Transverse colon (tissue), 4 donors: ENCODE data around the gene MINDY2. TPM values are rescaled to one million over a fixed set of nuclear protein-coding genes. Genes with fewer than 3 reads are reported as not detected.

Experiments
- DNase-seq: peaks from one replicate; pipeline ENCODE4 v3.0.0-alpha.2; 2019
- H3K27ac ChIP-seq, 4 donors: fragments of 200-600 bp; sonication (generic); 2 replicates each; pipeline ENCODE4 v1.5.1; 2016 to 2018; ENCODE audit warnings: inconsistent platforms in 4 of 4
- H3K27me3 ChIP-seq: fragments of 200-600 bp; sonication (generic); 2 replicates; pipeline ENCODE4 v1.5.1; 2017; ENCODE audit warnings: inconsistent platforms
- H3K36me3 ChIP-seq, 4 donors: fragments of 200-600 bp; sonication (generic); 2 replicates each; pipeline ENCODE4 v1.5.1; 2017 to 2019; ENCODE audit warnings: inconsistent platforms in 4 of 4
- H3K4me1 ChIP-seq, 4 donors: fragments of 200-600 bp; sonication (generic); 2 replicates each; pipeline ENCODE4 v1.5.1; 2017 to 2020; ENCODE audit warnings: inconsistent platforms in 4 of 4
- H3K4me3 ChIP-seq, 4 donors: fragments of 200-600 bp; sonication (generic); 1 replicate in 1 of 4; 2 replicates in 3 of 4; pipeline versions ENCODE4 v1.5.1 to v1.6.1; 2017 to 2019; ENCODE audit warnings: inconsistent platforms in 4 of 4
- H3K9me3 ChIP-seq, 2 donors: fragments of 200-600 bp; sonication (generic); 2 replicates each; pipeline ENCODE4 v1.5.1; 2017 to 2019; ENCODE audit warnings: inconsistent platforms in 2 of 2
- EP300 ChIP-seq: sonication (generic); formaldehyde crosslinking; IDR thresholded peaks from one replicate; pipeline ENCODE4 v1.6.1; 2017; ENCODE audit warnings: antibody characterized with exemption, low read depth
- POLR2A ChIP-seq: fragments of 450-650 bp; IDR thresholded peaks from one replicate; pipeline ENCODE4 v1.6.1; 2016; ENCODE audit warnings: antibody characterized with exemption, mild to moderate bottlenecking, moderate library complexity
- POLR2AphosphoS5 ChIP-seq, 3 donors: sonication (generic); formaldehyde crosslinking; IDR thresholded peaks; one replicate each; pipeline ENCODE4 v1.6.1; 2016; ENCODE audit warnings: antibody characterized with exemption in 3 of 3
- WGBS, 2 donors: methylation state at CpG; one replicate each; pipeline ENCODE4 v1.1.5; 2018; ENCODE audit warnings: low coverage in 1 of 2; 5-methylcytosine and 5-hydroxymethylcytosine counted together
- in situ Hi-C, 4 donors: fragments of 200-750 bp; cut with MboI; loops; one replicate each; pipeline versions ENCODE4 v1.15.0 to v1.15.1; 2017; ENCODE audit warnings: low sequenced_read_pairs in 3 of 4, low pct_ligation_motif_present in 1 of 4, low pct_unique_long_range_greater_than_20kb in 1 of 4
- intact Hi-C: fragments of 100-400 bp; cut with DNase I; formaldehyde crosslinking; loops from one replicate; pipeline ENCODE4 v1.15.1; 2023; ENCODE audit warnings: low total_unique reads
- total RNA-seq, 4 donors: library from RNA; depleted of rRNA; stranded (reverse); fragments of >200 nt; gene quantifications; one replicate each; pipeline ENCODE4 v1.1.0, GENCODE V29; 2016
- TF ChIP-seq, protein P1 (sequence below), 5 experiments: fragments of 200-600 bp in 3 of 5; fragments of 450-650 bp in 2 of 5; sonication (generic) in 3 of 5; IDR thresholded peaks; 1 replicate in 2 of 5; 2 replicates in 3 of 5; pipeline ENCODE4 v1.5.1; 2016 to 2017; ENCODE audit warnings: antibody characterized with exemption in 5 of 5, inconsistent platforms in 3 of 5, mild to moderate bottlenecking in 2 of 5, moderate library complexity in 1 of 5

Gene MINDY2
- total RNA-seq, 4 donors from 2014 or later, result 7.4 to 13.9 (median 12.0) TPM

DNA sequence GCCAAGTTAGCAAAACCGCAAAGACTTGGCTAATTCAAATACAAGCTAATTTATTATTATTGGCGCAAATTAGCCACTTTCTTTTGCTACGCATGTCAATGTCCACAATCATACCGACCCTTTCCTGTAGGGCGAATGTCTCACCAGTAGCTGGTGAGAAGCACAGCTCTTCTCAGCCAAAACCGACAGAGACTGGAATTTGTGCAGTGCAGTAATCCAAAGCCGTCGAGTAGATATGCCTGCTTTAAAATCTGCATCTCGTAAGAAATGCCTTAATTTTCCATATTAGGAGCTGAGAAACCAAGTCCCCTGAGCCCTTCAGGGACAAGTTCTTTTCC lies 614 bp upstream of the MINDY2 start:
- in situ Hi-C loops (loop anchor here in 2 of 4 donors (25.0 kb wide), 2 partner anchors 508 to 533 kb away; no protein-coding TSS in a partner anchor), intact Hi-C loops (no loop called here)
- Histone ChIP-seq H3K4me1 (peaks cover 17 to 47% (median 27%) of the 10 kb centered on the region in 4 donors), H3K27ac (peak overlapping the region; percentile 97 to 99 (median 98)), H3K27me3 (no peaks in the 10 kb centered on the region), H3K9me3 (no peaks in the 10 kb centered on the region), H3K4me3 (peak overlapping the region; percentile 21 to 97 (median 92)), H3K36me3 (no peaks in the 10 kb centered on the region)
- TF ChIP-seq POLR2A (no peak), EP300 (no peak)
- TF ChIP-seq, protein P1, sequence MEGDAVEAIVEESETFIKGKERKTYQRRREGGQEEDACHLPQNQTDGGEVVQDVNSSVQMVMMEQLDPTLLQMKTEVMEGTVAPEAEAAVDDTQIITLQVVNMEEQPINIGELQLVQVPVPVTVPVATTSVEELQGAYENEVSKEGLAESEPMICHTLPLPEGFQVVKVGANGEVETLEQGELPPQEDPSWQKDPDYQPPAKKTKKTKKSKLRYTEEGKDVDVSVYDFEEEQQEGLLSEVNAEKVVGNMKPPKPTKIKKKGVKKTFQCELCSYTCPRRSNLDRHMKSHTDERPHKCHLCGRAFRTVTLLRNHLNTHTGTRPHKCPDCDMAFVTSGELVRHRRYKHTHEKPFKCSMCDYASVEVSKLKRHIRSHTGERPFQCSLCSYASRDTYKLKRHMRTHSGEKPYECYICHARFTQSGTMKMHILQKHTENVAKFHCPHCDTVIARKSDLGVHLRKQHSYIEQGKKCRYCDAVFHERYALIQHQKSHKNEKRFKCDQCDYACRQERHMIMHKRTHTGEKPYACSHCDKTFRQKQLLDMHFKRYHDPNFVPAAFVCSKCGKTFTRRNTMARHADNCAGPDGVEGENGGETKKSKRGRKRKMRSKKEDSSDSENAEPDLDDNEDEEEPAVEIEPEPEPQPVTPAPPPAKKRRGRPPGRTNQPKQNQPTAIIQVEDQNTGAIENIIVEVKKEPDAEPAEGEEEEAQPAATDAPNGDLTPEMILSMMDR (IDR thresholded peaks at IDR 0.05), result peak in 2 of 5 experiments; percentile 41 to 46
- peak; percentile 16 for DNase-seq
- 2 to 3% methylated on average over 5 to 9 of the region's 9 CpGs for WGBS, 2 donors

- H3K27me3 ChIP-seq, result no peaks in the 10 kb centered on the region
- peak overlapping the region; percentile 97 to 99 (median 98) for H3K27ac ChIP-seq
- no peaks in the 10 kb centered on the region for H3K9me3 ChIP-seq
- intact Hi-C loops, result loop anchor here (1.0 kb wide), 1 partner anchor 162 kb away; the partner anchor contains the start of gene SLTM
- in situ Hi-C loops, result loop anchor here in 2 of 4 donors (25.0 kb wide), 2 partner anchors 509 to 534 kb away; no protein-coding TSS in a partner anchor
- no peak for TF ChIP-seq POLR2A
- peak in 2 of 3 donors; percentile 32 to 47 for TF ChIP-seq POLR2AphosphoS5 (IDR thresholded peaks at IDR 0.05)
- H3K36me3 ChIP-seq, result no peaks in the 10 kb centered on the region
- H3K4me3 ChIP-seq, result peak overlapping the region; percentile 82 to 97 (median 92)
- DNase-seq, result peak; percentile 54
- 1% methylated on average over 40 of the region's 40 CpGs; no CpG with 5 or more reads in 1 of the 2 donors for WGBS, 2 donors
- H3K4me1 ChIP-seq, result peaks cover 17 to 44% (median 27%) of the 10 kb centered on the region in 4 donors
Measured at GRCh38 chr15:58771621-58772250, 634 bp downstream of the MINDY2 start.

GRCh38 chr15:58773024-58773423 lies 1.9 kb downstream of the MINDY2 start:
- TF ChIP-seq, protein P1 (IDR thresholded peaks at IDR 0.05), result no peak
- TF ChIP-seq EP300 (no peak), POLR2AphosphoS5 (IDR thresholded peaks at IDR 0.05) (no peak), POLR2A (no peak)
- Histone ChIP-seq H3K27me3 (no peaks in the 10 kb centered on the region), H3K36me3 (no peaks in the 10 kb centered on the region), H3K4me3 (peak overlapping the region in 3 of 4 donors; percentile 90 to 97 (median 93)), H3K9me3 (no peaks in the 10 kb centered on the region), H3K27ac (peak overlapping the region in 3 of 4 donors; percentile 97 to 99 (median 99)), H3K4me1 (peaks cover 17 to 43% (median 27%) of the 10 kb centered on the region in 4 donors)
- no peak for DNase-seq
- WGBS, 2 donors, result 66 to 85% methylated on average over 4 of the region's 4 CpGs
- in situ Hi-C loops (loop anchor here in 2 of 4 donors (25.0 kb wide), 2 partner anchors 511 to 536 kb away; no protein-coding TSS in a partner anchor), intact Hi-C loops (no loop called here)

- in situ Hi-C loops (no loop called here), intact Hi-C loops (no loop called here)
- Histone ChIP-seq H3K27me3 (no peaks in the 10 kb centered on the region), H3K27ac (no peak overlapping the region), H3K36me3 (no peaks in the 10 kb centered on the region), H3K4me1 (peaks cover 12 to 36% (median 22%) of the 10 kb centered on the region in 4 donors), H3K9me3 (no peaks in the 10 kb centered on the region), H3K4me3 (no peak overlapping the region)
- TF ChIP-seq POLR2A, result no peak
- no peak for TF ChIP-seq POLR2AphosphoS5 (IDR thresholded peaks at IDR 0.05)
- TF ChIP-seq, protein P1 (IDR thresholded peaks at IDR 0.05), result no peak
- 96 to 100% methylated on average over 3 of the region's 3 CpGs for WGBS, 2 donors
- no peak for DNase-seq
Measured at GRCh38 chr15:58775402-58775801, 4.3 kb downstream of the MINDY2 start.
